WTC11 (cell line): ENCODE results near the gene STX12. TPM values are rescaled to one million over a fixed set of nuclear protein-coding genes. Genes with fewer than 3 reads are reported as not detected.

Experiments used
- ATAC-seq: fragments of 200-7000 bp; cut with Tn5 transposase; 2 replicates; pipeline ENCODE4 v1.10.0; 2021; ENCODE audit warnings: mild to moderate bottlenecking, moderate library complexity
- CTCF ChIA-PET: fragments of 300-600 bp; sonication (Branson Sonifier 250); formaldehyde crosslinking; loops from one replicate; lab custom pipeline; 2021; ENCODE audit warnings: antibody characterized with exemption; lab: Charles Lee
- POLR2A ChIA-PET: fragments of 350-600 bp; sonication (Branson Sonifier 250); formaldehyde crosslinking; loops from one replicate; lab custom pipeline; 2021; ENCODE audit warnings: antibody characterized with exemption; lab: Charles Lee
- DNase-seq: peaks from one replicate; pipeline ENCODE4 v3.0.0; 2021; ENCODE audit warnings: low spot score
- H3K27ac Mint-ChIP-seq: 2 replicates; pipeline ENCODE4 v1.8.0; 2021; ENCODE audit warnings: mixed read lengths
- H3K27me3 Mint-ChIP-seq: 2 replicates; pipeline ENCODE4 v1.8.0; 2021; ENCODE audit warnings: low read depth, mild to moderate bottlenecking, moderate library complexity, mixed read lengths
- H3K36me3 Mint-ChIP-seq: 2 replicates; pipeline ENCODE4 v1.8.0; 2021; ENCODE audit warnings: mixed read lengths
- H3K4me1 Mint-ChIP-seq: 2 replicates; pipeline ENCODE4 v1.8.0; 2022; ENCODE audit warnings: mixed read lengths
- H3K4me3 Mint-ChIP-seq: 2 replicates; pipeline ENCODE4 v1.8.0; 2021; ENCODE audit warnings: mild to moderate bottlenecking, moderate library complexity, mixed read lengths
- H3K9me3 Mint-ChIP-seq: 2 replicates; pipeline ENCODE4 v1.8.0; 2021; ENCODE audit warnings: mixed read lengths
- ATF6 ChIP-seq: sonication (generic); formaldehyde crosslinking; IDR thresholded peaks from 2 replicates; pipeline ENCODE4 v1.8.1; 2023; ENCODE audit warnings: mild to moderate bottlenecking, missing genetic modification reagents
- CDX4 ChIP-seq: fragments of 250-450 bp; sonication (Bioruptor Pico); IDR thresholded peaks from 2 replicates; pipeline ENCODE4 v1.9.0; 2021; ENCODE audit warnings: moderate library complexity, mild to moderate bottlenecking, inconsistent platforms, borderline replicate concordance
- ELF4 ChIP-seq: sonication (generic); formaldehyde crosslinking; IDR thresholded peaks from 2 replicates; pipeline ENCODE4 v1.8.1; 2022; ENCODE audit warnings: low read depth, mild to moderate bottlenecking, moderate library complexity, missing genetic modification reagents
- ETV6 ChIP-seq: sonication (generic); formaldehyde crosslinking; IDR thresholded peaks from 2 replicates; pipeline ENCODE4 v1.8.1; 2022; ENCODE audit warnings: mild to moderate bottlenecking, missing genetic modification reagents
- FOXJ3 ChIP-seq: sonication (generic); formaldehyde crosslinking; IDR thresholded peaks from 2 replicates; pipeline ENCODE4 v1.9.0; 2021; ENCODE audit warnings: missing genetic modification reagents, mild to moderate bottlenecking, borderline replicate concordance
- FOXK1 ChIP-seq: sonication (generic); formaldehyde crosslinking; IDR thresholded peaks from 2 replicates; pipeline ENCODE4 v1.8.0; 2022; ENCODE audit warnings: mild to moderate bottlenecking, moderate library complexity, missing genetic modification reagents
- JUN ChIP-seq: sonication (generic); formaldehyde crosslinking; IDR thresholded peaks from 2 replicates; pipeline ENCODE4 v1.8.0; 2023; ENCODE audit warnings: mild to moderate bottlenecking, missing genetic modification reagents
- SMAD4 ChIP-seq: sonication (generic); formaldehyde crosslinking; IDR thresholded peaks from 2 replicates; pipeline ENCODE4 v1.8.0; 2022; ENCODE audit warnings: mild to moderate bottlenecking, missing genetic modification reagents
- SOX15 ChIP-seq: fragments of 250-450 bp; sonication (Bioruptor Pico); IDR thresholded peaks from 2 replicates; pipeline ENCODE4 v1.9.0; 2021; ENCODE audit warnings: mild to moderate bottlenecking
- ZBTB21 ChIP-seq: sonication (generic); formaldehyde crosslinking; IDR thresholded peaks from 2 replicates; pipeline ENCODE4 v1.8.1; 2023; ENCODE audit warnings: mild to moderate bottlenecking, missing genetic modification reagents, borderline replicate concordance
- ZNF121 ChIP-seq: sonication (generic); formaldehyde crosslinking; IDR thresholded peaks from 2 replicates; pipeline ENCODE4 v1.8.0; 2023; ENCODE audit warnings: missing genetic modification reagents
- ZNF232 ChIP-seq: sonication (generic); formaldehyde crosslinking; IDR thresholded peaks from 2 replicates; pipeline ENCODE4 v1.8.0; 2022; ENCODE audit warnings: mild to moderate bottlenecking, missing genetic modification reagents
- ZNF263 ChIP-seq: sonication (generic); formaldehyde crosslinking; IDR thresholded peaks from 2 replicates; pipeline ENCODE4 v1.8.1; 2022; ENCODE audit warnings: low read depth, mild to moderate bottlenecking, moderate library complexity, missing genetic modification reagents
- ZNF317 ChIP-seq: sonication (generic); formaldehyde crosslinking; IDR thresholded peaks from 2 replicates; pipeline ENCODE4 v1.8.1; 2023; ENCODE audit warnings: low read depth, mild to moderate bottlenecking, moderate library complexity, missing genetic modification reagents, borderline replicate concordance
- total RNA-seq: library from RNA; stranded (reverse); gene quantifications from 3 replicates; pipeline ENCODE4 v1.2.3, GENCODE V29; 2021

STX12 gene
- total RNA-seq, 1 experiment from 2014 or later = 10.3 TPM

- Mint-ChIP-seq H3K27me3 (peaks cover 6% of the 10 kb centered on the region), H3K4me1 (peaks cover 14% of the 10 kb centered on the region), H3K36me3 (no peaks in the 10 kb centered on the region), H3K9me3 (no peaks in the 10 kb centered on the region), H3K4me3 (peak overlapping the region; percentile 81), H3K27ac (no peak overlapping the region)
- ChIA-PET POLR2A (interaction anchor here (0.8 to 1.4 kb wide), 3 partner anchors 15 to 87 kb away, joined by 3 to 4 read pairs (median 3); partner anchors contain the start of gene XKR8), CTCF (interaction anchor here (0.6 to 1.2 kb wide), 5 partner anchors 15 to 204 kb away, joined by 3 to 6 read pairs (median 3); no protein-coding TSS in a partner anchor)
- DNase-seq (peak; percentile 40), ATAC-seq (peak; percentile 46)
- TF ChIP-seq ZNF263 (CRISPR knock-in tag) = peak; percentile 24; the same call in 1 of the 2 replicates
- TF ChIP-seq FOXJ3 = no peak
- TF ChIP-seq ZBTB21 = no peak
- TF ChIP-seq ETV6 (CRISPR knock-in tag) = 0 out of 2 replicates have a peak, but pooled peaks have one; percentile 15
- TF ChIP-seq ZNF121 (CRISPR knock-in tag) = peak; percentile 56; the same call in 1 of the 2 replicates
Measured at GRCh38 chr1:27872802-27873551, 100.0 kb downstream of the STX12 start.

GRCh38 chr1:27873671-27874384 lies 100.8 kb downstream of the STX12 start:
- Mint-ChIP-seq H3K36me3 (no peaks in the 10 kb centered on the region), H3K27ac (no peak overlapping the region), H3K4me1 (peaks cover 14% of the 10 kb centered on the region), H3K4me3 (peak overlapping the region; percentile 81; the same call in 1 of the 2 replicates), H3K27me3 (peaks cover 6% of the 10 kb centered on the region), H3K9me3 (no peaks in the 10 kb centered on the region)
- no peak for TF ChIP-seq ZNF317 (CRISPR knock-in tag)
- no peak for TF ChIP-seq ELF4 (CRISPR knock-in tag)
- no peak for TF ChIP-seq JUN (CRISPR knock-in tag)
- TF ChIP-seq SMAD4 (CRISPR knock-in tag) = no peak
- TF ChIP-seq ZNF232 (CRISPR knock-in tag) = no peak
- TF ChIP-seq FOXK1 (CRISPR knock-in tag) = no peak
- no peak for TF ChIP-seq ATF6
- TF ChIP-seq SOX15 (CRISPR knock-in tag) = no peak
- no peak for TF ChIP-seq CDX4 (CRISPR knock-in tag)
- DNase-seq = no peak
- ChIA-PET POLR2A (interaction anchor here (1.4 kb wide), 1 partner anchor 86 kb away, joined by 3 read pairs; the partner anchor contains the start of gene XKR8), CTCF (interaction anchor here (0.6 to 1.2 kb wide), 2 partner anchors 16 to 501 kb away, joined by 3 to 6 read pairs; no protein-coding TSS in a partner anchor)
- ATAC-seq = no peak

Other genes starting within 250 kb of the STX12 start
- 31.6 to 49.0 TPM (median 32.6 TPM) in 3 replicates for gene AHDC1, start 169.1 kb upstream of the STX12 start, total RNA-seq
- gene FGR, start 138.0 kb upstream of the STX12 start, total RNA-seq = 0.30 to 0.77 TPM (median 0.46 TPM) in 3 replicates
- gene IFI6, start 101.0 kb upstream of the STX12 start, total RNA-seq = 4.5 to 9.4 TPM (median 6.4 TPM) in 3 replicates
- 12.5 to 14.5 TPM (median 12.8 TPM) in 3 replicates for gene FAM76A, start 47.3 kb upstream of the STX12 start, total RNA-seq
- gene PPP1R8, start 57.6 kb downstream of the STX12 start, total RNA-seq = 39.5 to 43.0 TPM (median 41.9 TPM) in 3 replicates
- gene THEMIS2, start 99.3 kb downstream of the STX12 start, total RNA-seq = 12.7 to 13.0 TPM (median 12.9 TPM) in 3 replicates
- 40.9 to 53.4 TPM (median 48.8 TPM) in 3 replicates for gene RPA2, start 141.4 kb downstream of the STX12 start, total RNA-seq
- gene SMPDL3B, start 161.8 kb downstream of the STX12 start, total RNA-seq = 25.9 to 31.6 TPM (median 26.5 TPM) in 3 replicates
- gene XKR8, start 186.8 kb downstream of the STX12 start, total RNA-seq = 15.0 to 16.4 TPM (median 15.5 TPM) in 3 replicates